Ammon's horn (tissue), 1 donor: ENCODE measurements around the gene PLCZ1.
A peak's percentile ranks its signal among the peaks of the same experiment; 100 is the strongest.
"Not testable (repeated sequence)": the region's sequence is repeated elsewhere in the genome, so short reads cannot be mapped to it uniquely, and the experiment has no call there.

Experiments
- DNase-seq: peaks from one replicate; pipeline ENCODE4 v3.0.0-alpha.2; 2016; ENCODE audit warnings: low spot score

The PLCZ1 gene

DNA sequence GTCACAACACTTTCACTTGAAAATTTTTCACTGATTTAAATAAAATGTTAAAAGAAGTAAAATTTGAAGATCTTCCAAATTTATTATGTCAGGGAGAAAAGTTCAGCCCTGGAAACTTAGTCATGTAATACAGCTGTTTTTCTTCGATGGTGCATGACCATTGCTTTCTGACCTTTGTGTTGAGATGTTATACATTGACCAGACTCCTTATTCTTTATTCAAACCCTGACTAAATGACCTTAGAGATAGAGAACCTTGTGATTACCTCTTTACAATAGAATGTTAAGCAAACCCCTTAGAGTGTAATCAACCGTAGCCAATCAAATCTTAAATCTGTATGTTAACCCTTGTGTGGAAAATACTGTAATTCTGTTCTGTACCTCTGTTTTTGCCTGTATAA is 34.5 kb downstream of the PLCZ1 start:
- DNase-seq = no peak

GRCh38 chr12:18700271-18700670 is 37.5 kb downstream of the PLCZ1 start:
- DNase-seq = peak; percentile 28

GRCh38 chr12:18696971-18697602 is 40.7 kb downstream of the PLCZ1 start:
- no peak for DNase-seq

- not testable (repeated sequence) for DNase-seq
Observed at GRCh38 chr12:18693986-18694385, 43.8 kb downstream of the PLCZ1 start.

DNA sequence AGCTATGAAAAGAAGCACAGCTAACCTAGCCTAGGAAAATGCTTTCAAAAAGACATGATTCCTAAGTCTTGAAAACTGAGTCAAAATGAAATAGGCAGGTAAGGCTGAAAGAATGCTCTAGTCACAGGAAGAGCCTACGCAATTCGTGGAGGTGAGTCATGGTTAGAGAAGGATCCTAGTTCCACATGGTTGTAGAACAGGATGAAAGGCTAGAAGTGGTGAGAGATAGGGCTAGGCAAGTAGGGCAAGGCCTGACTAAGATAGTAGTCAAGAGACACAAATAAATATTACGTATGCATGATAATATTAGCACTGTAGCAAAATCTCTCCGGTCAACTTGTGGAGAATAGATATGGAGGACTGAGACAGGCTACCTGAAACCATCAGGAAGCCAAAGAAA is 47.2 kb downstream of the PLCZ1 start:
- DNase-seq = no peak

DNA sequence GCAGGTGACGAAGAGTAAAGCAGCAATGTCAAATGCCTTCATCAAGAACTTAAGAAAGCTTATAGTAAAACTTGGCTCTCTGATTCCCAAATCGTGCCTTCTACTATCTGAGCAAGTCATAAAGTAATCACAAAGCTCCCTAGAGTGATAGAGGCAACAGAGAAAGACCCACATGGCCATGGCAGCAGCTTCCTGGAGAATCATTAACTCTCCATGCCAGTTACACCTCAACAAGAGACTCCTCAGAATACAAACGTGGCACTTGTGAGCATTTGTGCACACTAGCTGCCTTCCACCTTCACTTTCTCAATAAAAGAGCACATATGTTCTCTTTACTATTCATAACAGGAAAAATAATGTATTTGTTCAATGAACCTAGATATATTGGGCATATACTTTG is 48.0 kb downstream of the PLCZ1 start:
- no peak for DNase-seq

GRCh38 chr12:18684430-18684829 is 53.4 kb downstream of the PLCZ1 start:
- DNase-seq = no peak

- no peak for DNase-seq
Observed at GRCh38 chr12:18683327-18684013, 54.3 kb downstream of the PLCZ1 start.

DNA sequence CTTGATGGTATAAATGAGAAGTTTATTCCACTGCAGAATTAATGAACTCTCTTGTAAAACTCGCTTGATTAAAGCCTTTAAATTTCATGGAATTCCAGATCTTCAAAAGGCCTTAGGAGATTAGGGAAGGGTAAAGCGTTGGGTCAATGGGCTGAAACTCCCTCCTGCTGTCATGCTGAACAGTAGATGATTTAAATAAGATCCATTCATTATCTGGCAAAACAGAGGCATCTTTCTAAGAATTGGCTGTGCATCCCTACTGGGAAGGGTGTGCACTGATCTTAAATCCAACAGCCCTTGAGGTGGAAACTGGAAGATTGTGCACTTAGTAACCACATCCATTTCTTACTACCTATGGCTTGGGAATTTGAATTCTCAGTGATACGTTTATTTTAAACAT is 56.0 kb downstream of the PLCZ1 start:
- DNase-seq = no peak

DNA sequence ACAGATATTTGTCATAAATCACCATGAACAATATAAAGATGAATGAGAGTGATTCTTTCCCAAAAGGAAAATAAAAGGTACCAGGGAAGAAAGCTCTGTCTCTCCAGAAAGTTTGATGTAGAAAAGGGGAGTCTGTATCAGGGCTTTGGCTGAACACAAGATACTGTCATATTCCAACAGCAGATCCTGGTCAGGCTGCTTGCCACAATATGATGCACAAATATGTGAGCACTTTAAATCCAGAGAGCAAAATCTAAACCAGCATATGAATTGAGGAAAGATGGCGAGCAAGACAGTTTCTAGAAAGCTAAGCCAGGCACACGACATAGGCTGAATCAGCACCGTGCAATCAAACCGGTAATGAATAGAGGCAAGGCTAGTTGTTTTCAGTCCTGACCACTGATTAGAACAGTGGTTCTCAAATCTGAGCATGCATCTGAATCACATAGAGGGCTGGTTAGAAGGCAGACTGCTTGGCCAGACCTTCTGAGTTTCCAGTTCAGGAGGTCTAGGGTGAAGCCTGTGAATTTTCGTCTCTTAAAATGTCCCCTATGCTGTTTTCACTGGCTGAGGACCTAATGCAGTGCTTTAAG is 60.7 kb downstream of the PLCZ1 start:
- no peak for DNase-seq

DNA sequence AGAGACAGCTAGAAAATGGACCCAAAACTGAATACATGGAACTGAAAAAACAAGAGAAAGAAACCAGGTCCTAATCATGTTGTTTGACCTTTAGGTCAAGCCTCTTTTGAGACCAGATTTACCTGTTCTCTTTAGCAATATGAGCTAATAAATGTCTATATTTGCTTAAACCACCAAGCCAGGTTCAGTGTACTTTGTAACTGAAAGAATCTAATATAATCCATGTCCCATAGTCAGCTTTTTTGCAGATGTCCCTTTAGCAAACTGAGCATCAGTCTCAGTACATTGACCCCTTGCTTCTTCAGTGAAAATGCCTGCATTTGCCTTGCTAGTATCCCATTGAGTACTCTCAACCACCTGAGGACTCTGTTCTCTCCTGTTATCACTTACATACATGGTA is 61.7 kb downstream of the PLCZ1 start:
- no peak for DNase-seq

GRCh38 chr12:18658829-18659228 is 79.0 kb downstream of the PLCZ1 start:
- DNase-seq = no peak

DNA sequence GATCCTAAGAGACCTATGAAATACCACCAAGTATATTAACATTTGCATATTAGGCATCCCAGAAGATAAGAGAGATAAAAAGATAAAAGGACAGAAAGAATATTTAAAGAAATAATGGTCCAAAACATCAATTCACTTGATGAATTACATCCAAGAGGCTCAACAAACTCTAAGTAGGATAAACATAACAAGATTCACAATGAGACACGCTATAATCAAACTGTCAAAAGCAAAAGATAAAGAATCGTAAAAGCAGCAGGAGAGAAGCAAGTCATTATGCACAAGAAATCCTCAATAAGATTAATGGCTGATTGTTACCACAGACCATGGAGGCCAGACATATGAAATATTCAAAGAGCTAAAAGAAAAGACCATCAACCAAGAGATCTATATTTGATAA is 79.6 kb downstream of the PLCZ1 start:
- DNase-seq = no peak

DNA sequence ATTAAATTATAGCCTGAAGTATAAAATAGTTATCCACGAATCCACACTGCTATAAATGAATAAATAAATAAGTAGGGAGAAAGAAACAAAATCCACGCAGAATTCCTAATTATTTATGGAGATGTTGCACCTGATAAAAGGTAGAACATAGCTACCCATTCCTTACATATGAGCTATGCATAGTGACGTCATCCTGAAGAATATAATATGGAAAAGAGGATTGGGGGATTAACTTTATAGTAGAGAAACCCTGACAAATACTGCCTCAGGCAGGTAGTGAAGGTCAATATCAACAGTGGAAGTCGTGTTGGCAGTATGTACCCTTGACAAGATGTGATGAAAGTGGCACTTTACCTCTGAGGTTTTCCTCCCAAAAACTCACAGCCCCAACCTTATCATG is 82.5 kb downstream of the PLCZ1 start:
- no peak for DNase-seq

- DNase-seq = no peak
Observed at GRCh38 chr12:18653465-18653864, 84.3 kb downstream of the PLCZ1 start.

DNA sequence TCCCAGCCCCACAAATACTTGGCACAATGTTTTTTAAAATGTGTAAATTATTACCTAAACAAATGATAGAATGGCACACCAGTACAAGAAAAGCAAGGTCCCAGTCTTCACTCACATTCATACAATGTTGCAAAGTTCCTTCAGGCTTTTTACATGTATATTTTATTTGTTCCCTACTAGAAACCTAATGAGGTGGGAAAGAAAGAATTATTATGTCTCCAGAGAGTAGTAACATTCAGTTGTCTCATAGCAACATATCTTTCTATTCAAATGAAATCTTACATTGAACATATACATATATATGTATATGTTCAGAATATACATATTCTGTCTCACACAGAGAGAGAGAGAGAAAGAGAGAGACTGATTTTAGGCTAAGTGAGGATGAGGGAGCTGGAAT is 85.2 kb downstream of the PLCZ1 start:
- no peak for DNase-seq

- DNase-seq = no peak
Observed at GRCh38 chr12:18651525-18651924, 86.3 kb downstream of the PLCZ1 start.

DNA sequence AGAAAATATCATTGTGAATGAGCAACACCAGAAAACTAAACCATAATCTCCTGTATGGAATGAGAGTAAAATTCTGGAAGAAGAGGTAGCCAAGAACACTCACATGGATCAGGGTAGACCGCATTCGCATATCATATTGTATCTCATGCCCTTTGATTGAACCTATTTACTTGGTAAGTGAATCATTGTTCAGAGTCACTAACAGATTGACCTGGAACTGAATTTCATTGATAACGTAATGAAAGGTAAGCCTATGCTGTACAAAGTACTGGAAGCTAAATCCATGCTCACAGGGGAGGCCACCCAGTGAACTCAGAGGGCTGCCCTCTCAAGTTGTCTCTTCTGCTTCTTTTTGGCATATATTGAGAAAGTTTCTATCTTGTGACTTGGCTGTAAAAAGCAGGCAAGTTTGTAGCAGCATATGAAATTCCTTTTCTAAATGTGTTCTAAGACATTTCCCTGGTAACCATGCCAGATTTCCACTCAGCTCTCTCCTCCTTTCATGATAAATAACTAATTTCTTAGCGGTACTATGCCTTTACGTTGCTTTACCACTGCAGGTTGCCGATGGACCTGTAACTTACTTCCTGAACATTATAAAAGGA is 91.4 kb downstream of the PLCZ1 start:
- DNase-seq = no peak

DNA sequence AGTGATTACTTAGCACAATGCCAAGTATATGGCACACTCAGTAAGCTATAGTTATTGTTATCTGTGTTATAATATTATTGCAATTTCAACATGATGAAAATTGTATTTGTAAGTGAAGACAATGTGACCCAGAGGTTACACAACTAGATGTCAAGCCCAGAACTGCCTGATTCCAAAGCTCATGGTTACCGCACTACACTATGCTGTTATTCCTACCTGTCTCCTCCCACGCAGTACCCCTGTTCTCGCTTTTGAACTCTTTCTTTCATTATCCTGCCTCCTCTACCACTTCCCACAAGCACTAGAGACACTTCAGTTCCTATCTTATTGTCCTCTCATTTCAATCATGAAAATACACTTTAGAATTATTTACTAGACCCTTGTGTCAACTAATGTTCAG is 93.2 kb downstream of the PLCZ1 start:
- no peak for DNase-seq

DNA sequence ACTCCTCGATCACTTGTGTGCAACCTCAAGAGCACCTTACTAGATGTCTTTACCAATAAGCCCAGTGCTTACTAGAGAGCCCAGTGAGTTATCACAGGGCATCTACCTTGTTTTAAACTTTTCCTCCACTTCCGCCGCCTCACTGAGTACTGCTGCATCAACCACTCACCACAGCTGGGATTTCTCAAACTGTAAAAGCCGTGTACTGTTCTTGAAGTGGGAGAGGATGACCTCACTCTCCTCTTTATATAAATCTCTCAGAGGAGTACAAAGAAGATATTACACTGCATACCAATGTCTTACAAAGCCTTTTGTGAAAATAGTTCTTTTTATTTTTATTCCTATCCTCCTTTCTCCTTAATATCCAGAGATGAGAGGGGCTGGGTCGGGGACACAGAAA is 94.1 kb downstream of the PLCZ1 start:
- DNase-seq = no peak

GRCh38 chr12:18640321-18640955 is 97.4 kb downstream of the PLCZ1 start:
- no peak for DNase-seq

GRCh38 chr12:18634382-18634781 is 103.4 kb downstream of the PLCZ1 start:
- no peak for DNase-seq
